ENCODE results near the gene YPEL1.
"Not testable (repeated sequence)": the region's sequence is repeated elsewhere in the genome, so short reads cannot be mapped to it uniquely, and the experiment has no call there.

The YPEL1 gene

GRCh38 chr22:21702700-21703683 lies 32.6 kb downstream of the YPEL1 start:
- in situ Hi-C loops (cut with HindIII; ENCODE audit: low sequenced_read_pairs): no loop called here

GRCh38 chr22:21702094-21702493 lies 33.5 kb downstream of the YPEL1 start:
- in situ Hi-C loops (cut with HindIII; ENCODE audit: low sequenced_read_pairs): no loop called here

GRCh38 chr22:21701384-21701971 lies 34.1 kb downstream of the YPEL1 start:
- in situ Hi-C loops (cut with HindIII; ENCODE audit: low sequenced_read_pairs): no loop called here

DNA sequence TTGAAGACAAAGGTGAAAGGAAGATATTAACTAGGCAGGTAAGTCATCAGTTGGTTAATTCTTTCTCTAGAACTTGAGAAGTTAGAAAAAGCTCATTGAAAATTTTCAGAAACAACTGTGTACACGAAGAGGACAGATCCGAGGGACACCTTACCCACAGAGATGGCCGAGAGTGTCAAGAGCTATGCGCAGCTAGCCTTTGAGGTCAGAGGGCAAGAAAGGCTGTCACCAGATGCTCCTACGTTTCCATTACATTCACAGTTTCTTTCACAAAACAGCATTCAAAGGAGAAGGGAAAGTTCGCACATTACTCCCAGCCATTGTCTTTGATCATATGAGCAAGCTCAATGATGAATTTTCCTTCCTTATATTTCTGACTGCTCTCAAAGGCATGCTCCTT lies 34.8 kb downstream of the YPEL1 start:
- in situ Hi-C loops (cut with HindIII; ENCODE audit: low sequenced_read_pairs): no loop called here

GRCh38 chr22:21699643-21700042 lies 36.0 kb downstream of the YPEL1 start:
- in situ Hi-C loops (cut with HindIII; ENCODE audit: low sequenced_read_pairs): no loop called here

DNA sequence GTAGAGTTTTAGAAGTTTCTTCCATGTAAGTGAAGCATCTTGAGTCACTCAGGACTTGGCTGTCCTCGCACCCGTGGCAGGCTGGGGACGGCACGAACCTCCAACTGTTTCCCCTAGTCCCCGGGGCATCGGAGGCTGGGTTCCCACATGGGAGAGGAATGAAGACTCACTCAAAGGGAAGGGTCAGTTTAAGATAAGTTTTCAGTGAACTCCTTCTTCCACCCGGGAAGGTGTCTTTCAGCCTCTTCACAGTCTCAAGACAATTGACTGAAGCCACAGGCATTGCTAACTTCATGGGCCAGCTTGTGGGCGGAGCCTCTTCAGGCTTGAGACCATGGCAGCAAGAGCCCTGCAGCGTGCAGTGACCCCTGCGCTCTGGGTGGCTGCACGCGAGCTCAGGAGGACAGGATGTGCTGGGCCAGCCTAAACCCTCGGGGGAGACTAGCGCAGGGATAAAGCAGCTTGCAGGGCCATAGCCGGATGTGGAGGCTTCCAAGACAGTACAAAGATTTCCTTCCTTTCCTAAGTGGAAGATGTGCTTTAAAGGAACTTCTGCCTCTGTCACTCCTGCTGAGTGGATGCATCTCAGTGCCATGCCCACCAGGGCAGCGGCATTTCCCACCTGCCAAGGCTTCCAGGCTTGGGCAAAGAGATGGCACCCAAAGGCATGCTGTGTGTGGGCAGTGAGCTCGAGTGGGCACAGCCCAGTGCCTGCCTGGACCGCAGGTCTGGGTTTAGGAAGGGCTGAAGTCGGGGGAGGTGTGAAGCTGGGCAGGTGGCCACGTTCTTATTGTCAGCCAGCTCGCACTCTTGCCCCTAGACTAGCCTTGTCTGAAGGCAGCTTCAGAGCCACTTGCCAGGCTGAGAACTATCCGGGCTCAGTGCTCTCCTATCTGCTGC lies 36.9 kb downstream of the YPEL1 start:
- in situ Hi-C loops (cut with HindIII; ENCODE audit: low sequenced_read_pairs): no loop called here

DNA sequence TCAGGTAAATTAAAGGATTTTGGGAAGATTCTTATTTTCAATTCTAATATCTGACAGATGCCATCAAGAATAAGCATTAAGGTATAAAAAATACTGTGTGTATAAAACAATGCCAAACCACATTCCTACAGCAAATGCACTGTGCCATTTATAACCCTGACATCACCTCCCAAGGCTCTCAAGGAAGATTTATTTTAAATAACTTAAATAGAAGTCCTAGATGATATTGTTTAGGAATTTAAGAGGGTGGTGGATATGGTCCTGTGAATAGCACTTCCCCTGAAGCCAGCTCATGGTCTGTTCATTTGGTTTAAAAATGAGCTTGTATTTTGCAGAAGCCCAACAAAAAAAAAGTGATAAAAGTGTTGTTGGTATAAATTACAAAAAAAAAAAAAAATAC lies 37.7 kb downstream of the YPEL1 start:
- in situ Hi-C loops (cut with HindIII; ENCODE audit: low sequenced_read_pairs): no loop called here

GRCh38 chr22:21697021-21697771 lies 38.4 kb downstream of the YPEL1 start:
- in situ Hi-C loops (cut with HindIII; ENCODE audit: low sequenced_read_pairs): no loop called here

DNA sequence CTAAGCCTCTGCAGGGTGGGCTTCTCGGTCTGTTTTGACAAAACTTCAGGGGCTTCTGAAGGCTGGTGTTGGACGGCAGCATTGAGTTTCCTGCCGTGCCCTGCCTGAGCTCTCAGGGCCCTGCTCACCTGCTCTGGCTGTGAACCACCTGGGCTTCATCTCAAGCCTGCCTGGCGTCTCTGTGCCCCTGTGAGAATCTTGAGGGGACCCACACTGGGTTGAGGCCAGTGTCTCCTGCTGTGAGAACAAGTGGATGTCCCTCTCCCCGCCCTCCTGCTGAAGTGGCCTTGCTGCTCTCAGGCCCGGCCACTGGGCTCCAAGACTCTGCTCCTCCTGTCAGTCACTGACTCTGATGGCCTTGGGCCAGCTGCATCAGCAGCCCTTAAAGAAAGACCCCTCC lies 39.5 kb downstream of the YPEL1 start:
- in situ Hi-C loops (cut with HindIII; ENCODE audit: low sequenced_read_pairs): no loop called here

- in situ Hi-C loops (cut with HindIII; ENCODE audit: low sequenced_read_pairs): no loop called here
These were observed 40.0 kb downstream of the YPEL1 start for GRCh38 chr22:21695430-21696085.

DNA sequence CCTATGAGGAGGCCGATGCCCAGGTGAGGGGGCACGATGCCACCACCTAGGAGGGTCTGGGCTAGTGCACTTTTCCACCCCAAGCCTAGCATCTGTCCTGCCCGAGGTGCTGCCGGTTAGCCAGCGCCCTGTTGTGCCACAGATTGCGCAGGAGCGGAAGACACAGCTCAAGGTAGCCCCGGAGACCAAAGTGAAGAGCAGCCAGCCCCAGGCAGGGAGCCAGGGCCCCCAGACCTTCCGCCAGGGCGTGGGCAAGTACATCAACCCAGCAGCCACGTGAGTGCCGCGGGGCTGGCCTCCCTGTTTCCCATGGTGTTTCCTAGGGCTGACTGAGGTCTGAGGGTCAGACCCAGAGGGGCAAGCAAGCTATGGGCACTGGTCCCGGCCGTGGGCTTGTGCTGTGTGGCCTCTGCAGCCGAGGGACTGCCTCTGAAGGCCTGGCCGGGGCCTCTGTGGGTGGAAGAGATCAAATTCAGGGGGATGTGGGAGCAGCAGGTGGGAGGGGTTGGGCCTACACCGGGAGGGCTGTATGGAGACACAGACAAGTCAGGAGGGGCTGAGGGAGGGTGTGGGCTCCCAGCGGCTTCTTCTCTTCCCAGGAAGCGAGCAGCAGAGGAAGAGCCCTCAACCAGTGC lies 40.7 kb downstream of the YPEL1 start:
- in situ Hi-C loops (cut with HindIII; ENCODE audit: low sequenced_read_pairs): no loop called here

GRCh38 chr22:21694394-21694793 lies 41.2 kb downstream of the YPEL1 start:
- in situ Hi-C loops (cut with HindIII; ENCODE audit: low sequenced_read_pairs): no loop called here

- in situ Hi-C loops (cut with HindIII; ENCODE audit: low sequenced_read_pairs): no loop called here
These were observed 41.6 kb downstream of the YPEL1 start for GRCh38 chr22:21693999-21694341.

GRCh38 chr22:21693333-21693998 lies 42.1 kb downstream of the YPEL1 start:
- in situ Hi-C loops (cut with HindIII; ENCODE audit: low sequenced_read_pairs): no loop called here

GRCh38 chr22:21692856-21693255 lies 42.7 kb downstream of the YPEL1 start:
- in situ Hi-C loops (cut with HindIII; ENCODE audit: low sequenced_read_pairs): not testable (repeated sequence)

- in situ Hi-C loops (cut with HindIII; ENCODE audit: low sequenced_read_pairs): no loop called here
These were observed 43.8 kb downstream of the YPEL1 start for GRCh38 chr22:21691816-21692215.

- in situ Hi-C loops (cut with HindIII; ENCODE audit: low sequenced_read_pairs): no loop called here
These were observed 45.2 kb downstream of the YPEL1 start for GRCh38 chr22:21690401-21690801.

GRCh38 chr22:21688706-21689381 lies 46.8 kb downstream of the YPEL1 start:
- in situ Hi-C loops (cut with HindIII; ENCODE audit: low sequenced_read_pairs): no loop called here

- in situ Hi-C loops (cut with HindIII; ENCODE audit: low sequenced_read_pairs): no loop called here
These were observed 47.3 kb downstream of the YPEL1 start for GRCh38 chr22:21688341-21688705.

Data from endothelial cell of hepatic sinusoid (primary cell).